ENCODE data around the gene METTL25B.

The METTL25B gene

GRCh38 chr1:156727926-156728598 is at the start of gene METTL25B:
METTL25B (plus strand) TSS chr1:156728469; CDS start chr1:156729105, 636 bp downstream.
- DNase-seq: peak; percentile 95

GRCh38 chr1:156680056-156680455 is 48.2 kb upstream of the METTL25B start:
- DNase-seq: no peak

- no peak for DNase-seq
Observed at GRCh38 chr1:156681196-156681960, 46.9 kb upstream of the METTL25B start.

GRCh38 chr1:156682166-156682890 is 45.9 kb upstream of the METTL25B start:
- no peak for DNase-seq

GRCh38 chr1:156684227-156684782 is 44.0 kb upstream of the METTL25B start:
- DNase-seq: no peak

- DNase-seq: peak; percentile 94
Observed at GRCh38 chr1:156689035-156689952, 39.0 kb upstream of the METTL25B start.

- DNase-seq: no peak
Observed at GRCh38 chr1:156689953-156690674, 38.2 kb upstream of the METTL25B start.

- DNase-seq: no peak
Observed at GRCh38 chr1:156690675-156691036, 37.6 kb upstream of the METTL25B start.

- no peak for DNase-seq
Observed at GRCh38 chr1:156691191-156691590, 37.1 kb upstream of the METTL25B start.

GRCh38 chr1:156691665-156692440 is 36.4 kb upstream of the METTL25B start:
- no peak for DNase-seq

GRCh38 chr1:156692441-156692924 is 35.8 kb upstream of the METTL25B start:
- peak; percentile 24 for DNase-seq

GRCh38 chr1:156692925-156693847 is 35.1 kb upstream of the METTL25B start:
- peak; percentile 39 for DNase-seq

GRCh38 chr1:156693848-156694689 is 34.2 kb upstream of the METTL25B start:
- peak; percentile 33 for DNase-seq

GRCh38 chr1:156694690-156694962 is 33.6 kb upstream of the METTL25B start:
- DNase-seq: no peak

GRCh38 chr1:156696755-156697154 is 31.5 kb upstream of the METTL25B start:
- DNase-seq: no peak

- no peak for DNase-seq
Observed at GRCh38 chr1:156697481-156697880, 30.8 kb upstream of the METTL25B start.

- no peak for DNase-seq
Observed at GRCh38 chr1:156698995-156699394, 29.3 kb upstream of the METTL25B start.

GRCh38 chr1:156700736-156701531 is 27.3 kb upstream of the METTL25B start:
- no peak for DNase-seq

Data from OCI-M1 (cell line).